ENCODE data around the gene GLRX.

The GLRX gene

DNA sequence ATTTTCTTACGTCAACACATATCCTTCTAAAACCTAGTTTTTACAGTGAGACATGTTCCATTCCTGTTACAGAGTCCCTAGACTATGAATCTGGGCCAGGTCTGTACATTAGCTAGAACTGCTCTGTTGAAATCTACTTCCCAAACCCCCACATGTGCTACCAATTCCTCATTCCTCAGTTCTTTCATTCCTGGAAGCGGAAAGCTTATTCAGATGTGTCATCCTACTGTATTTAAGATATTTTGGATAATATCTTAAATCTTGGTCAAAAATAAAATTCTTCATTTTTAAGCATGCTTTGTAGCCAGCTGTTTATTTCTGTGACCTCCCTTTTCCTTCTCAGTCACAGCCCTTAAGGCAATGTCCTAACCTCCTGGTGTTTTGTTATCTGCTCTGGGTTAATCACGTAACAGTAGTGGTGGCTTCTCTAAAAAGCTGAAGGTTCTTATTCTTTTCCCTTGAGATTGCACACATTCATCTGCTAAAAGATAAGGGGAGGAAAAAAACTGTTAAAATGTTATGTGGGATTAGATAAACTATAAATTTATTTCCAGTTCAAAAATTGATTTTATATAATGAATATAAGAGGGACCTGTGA, 35.6 kb downstream of the GLRX start:
- H3K9ac ChIP-seq (ENCODE audit: low read length): peak overlapping the region; percentile 67
- no peak overlapping the region for H3K18ac ChIP-seq (ENCODE audit: low read depth in 1 of 2, low read length in 2 of 2)
- H2AK5ac ChIP-seq (ENCODE audit: low read length, severe bottlenecking): no peak overlapping the region
- no peak overlapping the region for H2AFZ ChIP-seq (ENCODE audit: low read depth, low read length)
- H3K4me1 ChIP-seq (ENCODE audit: control insufficient read depth, insufficient read depth, low read depth, low read length): no peaks in the 10 kb centered on the region
- no peak overlapping the region for H4K8ac ChIP-seq (ENCODE audit: low read length)
- no peak overlapping the region for H3K4ac ChIP-seq (ENCODE audit: low read depth in 1 of 2, low read length in 2 of 2)
- no peak overlapping the region for H3K14ac ChIP-seq (ENCODE audit: low read length in 2 of 2)
- 91% methylated on average over 1 of the region's 3 CpGs for WGBS
- no peak overlapping the region for H3K27ac ChIP-seq (ENCODE audit: low read length, poor library complexity, severe bottlenecking)
- no peak overlapping the region for H3K23ac ChIP-seq (ENCODE audit: low read length in 2 of 2)
- H2BK15ac ChIP-seq (ENCODE audit: low read depth, poor library complexity, severe bottlenecking): no peak overlapping the region
- no peak overlapping the region for H2BK12ac ChIP-seq (ENCODE audit: low read length in 2 of 2)
- no peak overlapping the region for H3K4me2 ChIP-seq (ENCODE audit: low read length, poor library complexity, severe bottlenecking)
- H3K9me3 ChIP-seq (ENCODE audit: control insufficient read depth, low read length): no peaks in the 10 kb centered on the region
- peaks cover 14% of the 10 kb centered on the region for H3K79me1 ChIP-seq (replicated peaks; ENCODE audit: low read length, poor library complexity, severe bottlenecking)
- no peak for DNase-seq
- H3K4me3 ChIP-seq (ENCODE audit: insufficient read depth in 1 of 2, low read depth in 1 of 2, low read length in 2 of 2): no peak overlapping the region
- H4K91ac ChIP-seq (ENCODE audit: low read length): no peak overlapping the region
- H3K27me3 ChIP-seq (ENCODE audit: control insufficient read depth in 1 of 2, insufficient read depth in 1 of 2, low read length in 2 of 2): no peaks in the 10 kb centered on the region
- H2BK5ac ChIP-seq (ENCODE audit: low read depth, low read length, poor library complexity, severe bottlenecking): no peak overlapping the region
- H3K36me3 ChIP-seq (ENCODE audit: control insufficient read depth in 1 of 2, insufficient read depth in 2 of 2, low read depth in 1 of 2, low read length in 2 of 2): peaks cover 17 to 64% of the 10 kb centered on the region in 2 experiments
- no peak overlapping the region for H2BK120ac ChIP-seq (ENCODE audit: low read depth, low read length)

DNA sequence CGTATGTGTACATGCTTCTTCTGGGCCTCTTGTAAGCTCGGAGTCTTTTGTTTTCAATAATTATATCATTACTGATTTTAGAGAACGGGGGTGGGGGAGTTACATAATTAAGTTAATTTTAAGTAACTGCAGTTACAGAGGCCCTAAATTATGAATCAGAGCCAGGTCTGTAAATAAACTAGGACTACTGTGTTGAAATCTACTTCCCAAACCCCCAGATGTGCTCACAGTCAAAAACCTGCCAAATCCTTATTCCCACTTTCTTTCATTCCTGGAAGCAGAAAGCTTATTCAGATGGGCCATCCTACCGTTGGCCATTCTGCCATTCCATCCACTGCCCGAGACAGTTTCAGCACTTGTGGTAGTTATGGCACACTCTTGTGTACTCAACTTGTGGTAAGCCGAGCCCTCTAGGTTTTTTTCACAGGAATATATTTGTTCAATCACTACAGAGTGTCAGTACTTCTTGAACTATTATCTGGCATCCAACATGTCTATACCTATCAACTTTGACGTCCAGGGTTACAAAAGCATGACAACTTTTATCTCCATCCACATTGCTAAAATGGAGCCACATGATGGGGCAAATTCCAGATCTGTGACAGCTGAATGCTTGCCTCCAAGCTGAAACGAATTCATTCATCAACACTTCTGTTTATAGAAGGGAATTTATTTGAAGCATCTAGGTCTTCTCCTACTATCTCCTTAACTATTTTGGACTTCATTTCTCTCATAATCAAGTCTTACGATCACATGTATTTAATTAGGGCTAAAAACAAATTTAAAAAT, 37.8 kb downstream of the GLRX start:
- Histone ChIP-seq H3K23ac (ENCODE audit: low read length in 2 of 2) (no peak overlapping the region), H4K8ac (ENCODE audit: low read length) (peak overlapping the region; percentile 12)
- 93% methylated on average over 6 of the region's 9 CpGs for WGBS

GRCh38 chr5:95783661-95784060, 38.9 kb downstream of the GLRX start:
- no peak for DNase-seq

More for the DNA sequence above, 37.8 kb downstream of the GLRX start:
- H4K91ac ChIP-seq (ENCODE audit: low read length): no peak overlapping the region
- H3K14ac ChIP-seq (ENCODE audit: low read length in 2 of 2): no peak overlapping the region
- H2BK15ac ChIP-seq (ENCODE audit: low read depth, poor library complexity, severe bottlenecking): no peak overlapping the region
- H3K4me2 ChIP-seq (ENCODE audit: low read length, poor library complexity, severe bottlenecking): no peak overlapping the region
- H3K9ac ChIP-seq (ENCODE audit: low read length): no peak overlapping the region
- no peaks in the 10 kb centered on the region for H3K9me3 ChIP-seq (ENCODE audit: control insufficient read depth, low read length)
- peaks cover 7% of the 10 kb centered on the region for H3K79me1 ChIP-seq (replicated peaks; ENCODE audit: low read length, poor library complexity, severe bottlenecking)
- no peak overlapping the region for H3K4me3 ChIP-seq (ENCODE audit: insufficient read depth in 1 of 2, low read depth in 1 of 2, low read length in 2 of 2)
- no peak overlapping the region for H2BK12ac ChIP-seq (ENCODE audit: low read length in 2 of 2)
- DNase-seq: no peak
- no peak overlapping the region for H3K4ac ChIP-seq (ENCODE audit: low read depth in 1 of 2, low read length in 2 of 2)
- peaks cover 2% of the 10 kb centered on the region for H3K4me1 ChIP-seq (ENCODE audit: control insufficient read depth, insufficient read depth, low read depth, low read length)
- H2AFZ ChIP-seq (ENCODE audit: low read depth, low read length): no peak overlapping the region
- no peak overlapping the region for H2AK5ac ChIP-seq (ENCODE audit: low read length, severe bottlenecking)
- H2BK5ac ChIP-seq (ENCODE audit: low read depth, low read length, poor library complexity, severe bottlenecking): no peak overlapping the region
- H3K18ac ChIP-seq (ENCODE audit: low read depth in 1 of 2, low read length in 2 of 2): no peak overlapping the region
- no peaks in the 10 kb centered on the region for H3K27me3 ChIP-seq (ENCODE audit: control insufficient read depth in 1 of 2, insufficient read depth in 1 of 2, low read length in 2 of 2)
- H2BK120ac ChIP-seq (ENCODE audit: low read depth, low read length): no peak overlapping the region
- H3K27ac ChIP-seq (ENCODE audit: low read length, poor library complexity, severe bottlenecking): no peak overlapping the region
- H3K36me3 ChIP-seq (ENCODE audit: control insufficient read depth in 1 of 2, insufficient read depth in 2 of 2, low read depth in 1 of 2, low read length in 2 of 2): peaks cover 13 to 51% of the 10 kb centered on the region in 2 experiments

DNA sequence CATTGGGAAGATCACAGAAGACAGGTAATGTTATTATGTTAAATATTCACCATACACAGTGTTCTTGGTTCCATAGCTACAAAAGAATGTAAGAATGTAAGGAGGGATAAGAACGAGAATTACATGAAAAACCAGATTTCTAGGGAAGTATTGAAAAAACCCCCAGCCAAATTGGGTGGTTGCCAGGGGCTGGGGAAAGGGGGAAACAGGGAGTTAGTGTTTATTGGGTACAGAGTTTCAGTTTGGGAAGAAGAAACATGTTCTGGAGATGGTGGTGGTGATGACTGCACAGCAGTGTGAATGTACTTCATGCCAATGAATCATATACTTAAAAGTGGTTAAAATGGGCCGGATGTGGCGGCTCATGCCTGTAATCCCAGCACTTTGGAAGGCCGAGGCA, 40.3 kb downstream of the GLRX start:
- 97% methylated on average over 4 of the region's 4 CpGs for WGBS
- H2BK12ac ChIP-seq (ENCODE audit: low read length in 2 of 2): no peak overlapping the region
- no peak for DNase-seq

More at GRCh38 chr5:95783661-95784060, 38.9 kb downstream of the GLRX start:
- Histone ChIP-seq H3K4me3 (ENCODE audit: insufficient read depth in 1 of 2, low read depth in 1 of 2, low read length in 2 of 2) (no peak overlapping the region), H2BK5ac (ENCODE audit: low read depth, low read length, poor library complexity, severe bottlenecking) (no peak overlapping the region), H2AK5ac (ENCODE audit: low read length, severe bottlenecking) (no peak overlapping the region), H2AFZ (ENCODE audit: low read depth, low read length) (no peak overlapping the region), H3K27ac (ENCODE audit: low read length, poor library complexity, severe bottlenecking) (no peak overlapping the region), H3K36me3 (ENCODE audit: control insufficient read depth in 1 of 2, insufficient read depth in 2 of 2, low read depth in 1 of 2, low read length in 2 of 2) (peaks cover 19 to 46% of the 10 kb centered on the region in 2 experiments), H3K14ac (ENCODE audit: low read length in 2 of 2) (no peak overlapping the region), H3K9ac (ENCODE audit: low read length) (no peak overlapping the region), H3K23ac (ENCODE audit: low read length in 2 of 2) (no peak overlapping the region), H3K4me1 (ENCODE audit: control insufficient read depth, insufficient read depth, low read depth, low read length) (peaks cover 6% of the 10 kb centered on the region), H3K4ac (ENCODE audit: low read depth in 1 of 2, low read length in 2 of 2) (no peak overlapping the region), H2BK120ac (ENCODE audit: low read depth, low read length) (no peak overlapping the region), H4K91ac (ENCODE audit: low read length) (no peak overlapping the region), H3K9me3 (ENCODE audit: control insufficient read depth, low read length) (no peaks in the 10 kb centered on the region), H2BK12ac (ENCODE audit: low read length in 2 of 2) (no peak overlapping the region), H3K18ac (ENCODE audit: low read depth in 1 of 2, low read length in 2 of 2) (no peak overlapping the region), H3K79me1 (replicated peaks; ENCODE audit: low read length, poor library complexity, severe bottlenecking) (peaks cover 9% of the 10 kb centered on the region), H2BK15ac (ENCODE audit: low read depth, poor library complexity, severe bottlenecking) (no peak overlapping the region), H4K8ac (ENCODE audit: low read length) (peak overlapping the region; percentile 57), H3K27me3 (ENCODE audit: control insufficient read depth in 1 of 2, insufficient read depth in 1 of 2, low read length in 2 of 2) (no peaks in the 10 kb centered on the region), H3K4me2 (ENCODE audit: low read length, poor library complexity, severe bottlenecking) (no peak overlapping the region)
- WGBS: 94% methylated on average over 2 of the region's 3 CpGs

More for the DNA sequence above, 40.3 kb downstream of the GLRX start:
- no peak overlapping the region for H3K4me3 ChIP-seq (ENCODE audit: insufficient read depth in 1 of 2, low read depth in 1 of 2, low read length in 2 of 2)
- H2BK5ac ChIP-seq (ENCODE audit: low read depth, low read length, poor library complexity, severe bottlenecking): no peak overlapping the region
- H2BK15ac ChIP-seq (ENCODE audit: low read depth, poor library complexity, severe bottlenecking): no peak overlapping the region
- H3K4ac ChIP-seq (ENCODE audit: low read depth in 1 of 2, low read length in 2 of 2): no peak overlapping the region
- no peak overlapping the region for H2AFZ ChIP-seq (ENCODE audit: low read depth, low read length)
- H3K4me2 ChIP-seq (ENCODE audit: low read length, poor library complexity, severe bottlenecking): no peak overlapping the region
- H3K27me3 ChIP-seq (ENCODE audit: control insufficient read depth in 1 of 2, insufficient read depth in 1 of 2, low read length in 2 of 2): no peaks in the 10 kb centered on the region
- no peak overlapping the region for H3K18ac ChIP-seq (ENCODE audit: low read depth in 1 of 2, low read length in 2 of 2)
- no peak overlapping the region for H3K27ac ChIP-seq (ENCODE audit: low read length, poor library complexity, severe bottlenecking)
- H3K9me3 ChIP-seq (ENCODE audit: control insufficient read depth, low read length): no peaks in the 10 kb centered on the region
- H3K4me1 ChIP-seq (ENCODE audit: control insufficient read depth, insufficient read depth, low read depth, low read length): peaks cover 7% of the 10 kb centered on the region
- no peak overlapping the region for H3K14ac ChIP-seq (ENCODE audit: low read length in 2 of 2)
- no peak overlapping the region for H3K23ac ChIP-seq (ENCODE audit: low read length in 2 of 2)
- peaks cover 20 to 32% of the 10 kb centered on the region in 2 experiments for H3K36me3 ChIP-seq (ENCODE audit: control insufficient read depth in 1 of 2, insufficient read depth in 2 of 2, low read depth in 1 of 2, low read length in 2 of 2)
- no peak overlapping the region for H2AK5ac ChIP-seq (ENCODE audit: low read length, severe bottlenecking)
- H3K79me1 ChIP-seq (replicated peaks; ENCODE audit: low read length, poor library complexity, severe bottlenecking): peaks cover 9% of the 10 kb centered on the region
- no peak overlapping the region for H4K8ac ChIP-seq (ENCODE audit: low read length)
- H2BK120ac ChIP-seq (ENCODE audit: low read depth, low read length): no peak overlapping the region
- peak overlapping the region; percentile 6 for H3K9ac ChIP-seq (ENCODE audit: low read length)
- no peak overlapping the region for H4K91ac ChIP-seq (ENCODE audit: low read length)

Data from mesenchymal stem cell (in vitro differentiated cells and primary cell).